ENCODE data around the gene RTCA.
"Not testable (repeated sequence)": the region's sequence is repeated elsewhere in the genome, so short reads cannot be mapped to it uniquely, and the experiment has no call there.

DNA sequence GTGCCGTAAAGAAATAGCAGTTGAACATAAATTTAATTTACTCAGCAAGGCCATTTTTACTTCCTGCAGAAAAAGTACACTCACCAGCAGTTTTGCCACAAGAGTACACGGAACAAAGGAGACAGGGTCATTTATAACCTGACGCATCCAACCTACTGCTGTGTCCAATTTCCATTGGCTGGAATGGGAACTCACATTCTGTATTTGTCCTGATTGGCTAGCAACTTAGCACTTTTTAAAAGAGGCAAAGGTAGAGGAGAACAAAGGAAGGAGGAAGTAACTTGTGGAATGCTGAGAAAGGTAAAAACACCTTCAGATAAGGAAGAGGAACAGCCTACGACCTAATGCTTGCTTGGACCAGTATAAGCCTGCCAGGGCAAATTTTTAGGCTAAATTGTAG, 32.5 kb upstream of the RTCA start:
- TF ChIP-seq, protein P1, sequence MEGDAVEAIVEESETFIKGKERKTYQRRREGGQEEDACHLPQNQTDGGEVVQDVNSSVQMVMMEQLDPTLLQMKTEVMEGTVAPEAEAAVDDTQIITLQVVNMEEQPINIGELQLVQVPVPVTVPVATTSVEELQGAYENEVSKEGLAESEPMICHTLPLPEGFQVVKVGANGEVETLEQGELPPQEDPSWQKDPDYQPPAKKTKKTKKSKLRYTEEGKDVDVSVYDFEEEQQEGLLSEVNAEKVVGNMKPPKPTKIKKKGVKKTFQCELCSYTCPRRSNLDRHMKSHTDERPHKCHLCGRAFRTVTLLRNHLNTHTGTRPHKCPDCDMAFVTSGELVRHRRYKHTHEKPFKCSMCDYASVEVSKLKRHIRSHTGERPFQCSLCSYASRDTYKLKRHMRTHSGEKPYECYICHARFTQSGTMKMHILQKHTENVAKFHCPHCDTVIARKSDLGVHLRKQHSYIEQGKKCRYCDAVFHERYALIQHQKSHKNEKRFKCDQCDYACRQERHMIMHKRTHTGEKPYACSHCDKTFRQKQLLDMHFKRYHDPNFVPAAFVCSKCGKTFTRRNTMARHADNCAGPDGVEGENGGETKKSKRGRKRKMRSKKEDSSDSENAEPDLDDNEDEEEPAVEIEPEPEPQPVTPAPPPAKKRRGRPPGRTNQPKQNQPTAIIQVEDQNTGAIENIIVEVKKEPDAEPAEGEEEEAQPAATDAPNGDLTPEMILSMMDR (IDR thresholded peaks at IDR 0.05) = not testable (repeated sequence)
- not testable (repeated sequence) for TF ChIP-seq EP300 (IDR thresholded peaks at IDR 0.05; ENCODE audit: low read depth); POLR2A (IDR thresholded peaks at IDR 0.05)
